Measurements from ENCODE around the gene MRPL48. TPM values are rescaled to one million over a fixed set of nuclear protein-coding genes. Genes with fewer than 3 reads are reported as not detected.

Gene MRPL48
- total RNA-seq, 2 donors from 2014 or later = 36.4 to 55.3 TPM

- DNase-seq = no peak
- no peaks in the 10 kb centered on the region for H3K9me3 ChIP-seq (ENCODE audit: control insufficient read depth, low read length)
- H3K9me3 Mint-ChIP-seq = peaks cover 3% of the 10 kb centered on the region
- H3K27me3 Mint-ChIP-seq (ENCODE audit: insufficient read depth) = no peaks in the 10 kb centered on the region
- no peaks in the 10 kb centered on the region for H3K4me1 ChIP-seq (ENCODE audit: control insufficient read depth, insufficient read depth, low read length)
- no peak overlapping the region for H3K9ac ChIP-seq (ENCODE audit: extremely low read depth, low read length, poor library complexity, severe bottlenecking)
- TF ChIP-seq CTCF (conservative IDR thresholded peaks at IDR 0.05) = no peak
- H3K4me1 Mint-ChIP-seq = no peaks in the 10 kb centered on the region
- 77 to 86% methylated on average over 1 of the region's 1 CpG for WGBS, 2 experiments (ENCODE audit: insufficient coverage in 1 of 2, insufficient read length in 1 of 2)
- no peaks in the 10 kb centered on the region for H3K27me3 ChIP-seq (ENCODE audit: control insufficient read depth, insufficient read depth, low read length, poor library complexity, severe bottlenecking)
- H3K36me3 ChIP-seq (ENCODE audit: control insufficient read depth, insufficient read depth, low read length) = peaks cover 38% of the 10 kb centered on the region
- H3K27ac ChIP-seq (ENCODE audit: low read depth, low read length) = no peak overlapping the region
- peaks cover 35% of the 10 kb centered on the region for H3K36me3 Mint-ChIP-seq (ENCODE audit: low read depth)
- H3K27ac Mint-ChIP-seq = no peak overlapping the region
- no peak overlapping the region for H3K4me3 ChIP-seq (ENCODE audit: low read length)
- H3K4me3 Mint-ChIP-seq = no peak overlapping the region
Observed at GRCh38 chr11:73889019-73889418, 101.3 kb downstream of the MRPL48 start.

GRCh38 chr11:73889536-73889935 lies 101.9 kb downstream of the MRPL48 start:
- Mint-ChIP-seq H3K27ac (no peak overlapping the region), H3K4me3 (no peak overlapping the region)

GRCh38 chr11:73893041-73893440 lies 105.4 kb downstream of the MRPL48 start:
- no peak overlapping the region for H3K9ac ChIP-seq (ENCODE audit: extremely low read depth, low read length, poor library complexity, severe bottlenecking)
- WGBS, 2 experiments (ENCODE audit: insufficient coverage in 1 of 2, insufficient read length in 1 of 2) = 94 to 100% methylated on average over 1 to 3 of the region's 3 CpGs

More at GRCh38 chr11:73889536-73889935, 101.9 kb downstream of the MRPL48 start:
- H3K9me3 Mint-ChIP-seq = peaks cover 3% of the 10 kb centered on the region
- peaks cover 38% of the 10 kb centered on the region for H3K36me3 ChIP-seq (ENCODE audit: control insufficient read depth, insufficient read depth, low read length)
- peaks cover 34% of the 10 kb centered on the region for H3K36me3 Mint-ChIP-seq (ENCODE audit: low read depth)
- H3K9ac ChIP-seq (ENCODE audit: extremely low read depth, low read length, poor library complexity, severe bottlenecking) = no peak overlapping the region
- no peak overlapping the region for H3K4me3 ChIP-seq (ENCODE audit: low read length)
- WGBS, 2 experiments (ENCODE audit: insufficient coverage in 1 of 2, insufficient read length in 1 of 2) = 79 to 95% methylated on average over 1 of the region's 1 CpG
- DNase-seq = no peak
- H3K4me1 Mint-ChIP-seq = no peaks in the 10 kb centered on the region
- H3K27me3 Mint-ChIP-seq (ENCODE audit: insufficient read depth) = no peaks in the 10 kb centered on the region
- no peaks in the 10 kb centered on the region for H3K27me3 ChIP-seq (ENCODE audit: control insufficient read depth, insufficient read depth, low read length, poor library complexity, severe bottlenecking)
- no peaks in the 10 kb centered on the region for H3K9me3 ChIP-seq (ENCODE audit: control insufficient read depth, low read length)
- no peak overlapping the region for H3K27ac ChIP-seq (ENCODE audit: low read depth, low read length)
- no peak for TF ChIP-seq CTCF (conservative IDR thresholded peaks at IDR 0.05)
- no peaks in the 10 kb centered on the region for H3K4me1 ChIP-seq (ENCODE audit: control insufficient read depth, insufficient read depth, low read length)

More at GRCh38 chr11:73893041-73893440, 105.4 kb downstream of the MRPL48 start:
- peaks cover 34% of the 10 kb centered on the region for H3K36me3 Mint-ChIP-seq (ENCODE audit: low read depth)
- no peak overlapping the region for H3K4me3 Mint-ChIP-seq
- H3K4me3 ChIP-seq (ENCODE audit: low read length) = no peak overlapping the region
- H3K27ac Mint-ChIP-seq = no peak overlapping the region
- no peak for TF ChIP-seq CTCF (conservative IDR thresholded peaks at IDR 0.05)
- H3K27me3 Mint-ChIP-seq (ENCODE audit: insufficient read depth) = no peaks in the 10 kb centered on the region
- peaks cover 7% of the 10 kb centered on the region for H3K9me3 ChIP-seq (ENCODE audit: control insufficient read depth, low read length)
- H3K4me1 Mint-ChIP-seq = no peaks in the 10 kb centered on the region
- no peak for DNase-seq
- peaks cover 15% of the 10 kb centered on the region for H3K9me3 Mint-ChIP-seq
- no peaks in the 10 kb centered on the region for H3K4me1 ChIP-seq (ENCODE audit: control insufficient read depth, insufficient read depth, low read length)
- no peaks in the 10 kb centered on the region for H3K27me3 ChIP-seq (ENCODE audit: control insufficient read depth, insufficient read depth, low read length, poor library complexity, severe bottlenecking)
- H3K36me3 ChIP-seq (ENCODE audit: control insufficient read depth, insufficient read depth, low read length) = peaks cover 38% of the 10 kb centered on the region
- H3K27ac ChIP-seq (ENCODE audit: low read depth, low read length) = no peak overlapping the region

All from endodermal cell (in vitro differentiated cells).